ENCODE data around the gene ST8SIA4. TPM values are rescaled to one million over a fixed set of nuclear protein-coding genes. Genes with fewer than 3 reads are reported as not detected.

The ST8SIA4 gene
- total RNA-seq, 4 donors from 2014 or later = 1.6 to 4.4 (median 2.8) TPM

- peaks cover 0 to 2% (median 0%) of the 10 kb centered on the region in 3 donors for H3K4me1 ChIP-seq
- WGBS, 2 donors = 74 to 83% methylated on average over 3 of the region's 3 CpGs
- intact Hi-C loops (cut with DNase I) = no loop called here
- TF ChIP-seq CTCF (IDR thresholded peaks at IDR 0.05) (no peak), POLR2A (IDR thresholded peaks at IDR 0.05) (no peak)
- H3K27me3 ChIP-seq = no peaks in the 10 kb centered on the region
- no peak overlapping the region for H3K4me3 ChIP-seq
- no peak overlapping the region for H3K27ac ChIP-seq
- no peaks in the 10 kb centered on the region for H3K9me3 ChIP-seq
- H3K36me3 ChIP-seq = no peaks in the 10 kb centered on the region
- DNase-seq = no peak
These were observed 131.1 kb downstream of the ST8SIA4 start for GRCh38 chr5:100772006-100772405.

GRCh38 chr5:100771181-100771580 lies 131.9 kb downstream of the ST8SIA4 start:
- no peak overlapping the region for H3K4me3 ChIP-seq
- no peaks in the 10 kb centered on the region for H3K9me3 ChIP-seq
- WGBS, 2 donors = 50 to 61% methylated on average over 2 of the region's 2 CpGs
- no peaks in the 10 kb centered on the region for H3K27me3 ChIP-seq
- intact Hi-C loops (cut with DNase I) = no loop called here
- TF ChIP-seq POLR2A (IDR thresholded peaks at IDR 0.05) = no peak
- no peak for TF ChIP-seq CTCF (IDR thresholded peaks at IDR 0.05)
- no peaks in the 10 kb centered on the region for H3K4me1 ChIP-seq
- H3K27ac ChIP-seq = no peak overlapping the region
- DNase-seq = no peak
- H3K36me3 ChIP-seq = no peaks in the 10 kb centered on the region

GRCh38 chr5:100768221-100768620 lies 134.9 kb downstream of the ST8SIA4 start:
- 76 to 80% methylated on average over 4 of the region's 4 CpGs for WGBS, 2 donors
- Histone ChIP-seq H3K9me3 (no peaks in the 10 kb centered on the region), H3K27me3 (no peaks in the 10 kb centered on the region), H3K27ac (no peak overlapping the region), H3K4me1 (no peaks in the 10 kb centered on the region), H3K36me3 (no peaks in the 10 kb centered on the region), H3K4me3 (no peak overlapping the region)
- TF ChIP-seq CTCF (IDR thresholded peaks at IDR 0.05) (no peak), POLR2A (IDR thresholded peaks at IDR 0.05) (no peak)
- DNase-seq = no peak
- intact Hi-C loops (cut with DNase I) = no loop called here

GRCh38 chr5:100762995-100763394 lies 140.1 kb downstream of the ST8SIA4 start:
- H3K27ac ChIP-seq = no peak overlapping the region
- intact Hi-C loops (cut with DNase I) = no loop called here
- H3K36me3 ChIP-seq = no peaks in the 10 kb centered on the region
- H3K9me3 ChIP-seq = no peaks in the 10 kb centered on the region
- no peak for DNase-seq
- no peaks in the 10 kb centered on the region for H3K4me1 ChIP-seq
- WGBS, 2 donors = 57 to 79% methylated on average over 1 of the region's 1 CpG
- no peak overlapping the region for H3K4me3 ChIP-seq
- TF ChIP-seq POLR2A (IDR thresholded peaks at IDR 0.05) = no peak
- TF ChIP-seq CTCF (IDR thresholded peaks at IDR 0.05) = no peak
- no peaks in the 10 kb centered on the region for H3K27me3 ChIP-seq

GRCh38 chr5:100762108-100762507 lies 141.0 kb downstream of the ST8SIA4 start:
- Histone ChIP-seq H3K4me1 (no peaks in the 10 kb centered on the region), H3K36me3 (no peaks in the 10 kb centered on the region), H3K9me3 (no peaks in the 10 kb centered on the region), H3K27ac (no peak overlapping the region), H3K4me3 (no peak overlapping the region), H3K27me3 (no peaks in the 10 kb centered on the region)
- TF ChIP-seq POLR2A (IDR thresholded peaks at IDR 0.05) (no peak), CTCF (IDR thresholded peaks at IDR 0.05) (no peak)
- intact Hi-C loops (cut with DNase I) = no loop called here
- no peak for DNase-seq

Data from esophagus squamous epithelium (tissue), 5 donors.